CD4-positive, alpha-beta T cell (primary cell): Measurements from ENCODE around the gene THSD7A. TPM values are rescaled to one million over a fixed set of nuclear protein-coding genes. Genes with fewer than 3 reads are reported as not detected.

Source experiments
- ATAC-seq: fragments of 200-7000 bp; cut with Tn5 transposase; one replicate; pipeline ENCODE4 v1.10.0; 2022; ENCODE audit warnings: mild to moderate bottlenecking; ENCODE audit not compliant: poor library complexity
- CTCF ChIA-PET: fragments of 350-600 bp; sonication (Branson Sonifier 250); formaldehyde crosslinking; loops from one replicate; lab custom pipeline; 2021; ENCODE audit warnings: antibody characterized with exemption, inconsistent platforms; lab: Charles Lee
- POLR2A ChIA-PET: fragments of 350-600 bp; sonication (Branson Sonifier 250); formaldehyde crosslinking; loops from one replicate; lab custom pipeline; 2021; ENCODE audit warnings: antibody characterized with exemption, inconsistent platforms; lab: Charles Lee
- DNase-seq, 14 experiments: peaks; one replicate each; pipeline ENCODE4 v3.0.0-alpha.2; 2013 to 2020; ENCODE audit warnings: mixed read lengths in 2 of 14
- H3K27ac ChIP-seq, 2 donors: one replicate each; pipeline versions ENCODE4 v1.5.1 to v1.7.0; 2013; ENCODE audit warnings: low read length in 2 of 2, low read depth in 1 of 2, mild to moderate bottlenecking in 1 of 2
- H3K27me3 ChIP-seq, 2 experiments: 1 replicate in 1 of 2; 2 replicates in 1 of 2; pipeline versions ENCODE4 v1.6.1 to v1.7.0; 2013; ENCODE audit warnings: low read length in 2 of 2, control low read depth in 1 of 2, mild to moderate bottlenecking in 1 of 2, moderate library complexity in 1 of 2; ENCODE audit not compliant: insufficient read depth in 2 of 2, control insufficient read depth in 1 of 2
- H3K36me3 ChIP-seq: one replicate; pipeline ENCODE4 v1.6.1; 2013; ENCODE audit warnings: low read length, control low read depth; ENCODE audit not compliant: insufficient read depth
- H3K4me1 ChIP-seq: one replicate; pipeline ENCODE4 v1.6.1; 2013; ENCODE audit warnings: low read length, control low read depth; ENCODE audit not compliant: insufficient read depth
- H3K4me3 ChIP-seq: one replicate; pipeline ENCODE4 v1.5.1; 2013; ENCODE audit warnings: mild to moderate bottlenecking, low read length, moderate library complexity
- H3K9me3 ChIP-seq, 2 experiments: 1 replicate in 1 of 2; 2 replicates in 1 of 2; pipeline versions ENCODE4 v1.6.1 to v1.7.0; 2013; ENCODE audit warnings: low read length in 2 of 2, mild to moderate bottlenecking in 2 of 2, control low read depth in 1 of 2, moderate library complexity in 1 of 2; ENCODE audit not compliant: control insufficient read depth in 1 of 2, insufficient read depth in 1 of 2
- H3K27ac Mint-ChIP-seq: one replicate; pipeline ENCODE4 v1.8.0; 2020; ENCODE audit warnings: mixed read lengths
- H3K27me3 Mint-ChIP-seq: one replicate; pipeline ENCODE4 v1.8.0; 2021; ENCODE audit warnings: mixed read lengths
- H3K36me3 Mint-ChIP-seq: one replicate; pipeline ENCODE4 v1.8.0; 2021; ENCODE audit warnings: low read depth, mixed read lengths
- H3K4me1 Mint-ChIP-seq: one replicate; pipeline ENCODE4 v1.8.0; 2021; ENCODE audit warnings: low read depth, mixed read lengths
- H3K4me3 Mint-ChIP-seq: one replicate; pipeline ENCODE4 v1.8.0; 2020; ENCODE audit warnings: mild to moderate bottlenecking, mixed read lengths
- H3K9me3 Mint-ChIP-seq: one replicate; pipeline ENCODE4 v1.8.0; 2020; ENCODE audit warnings: mixed read lengths
- intact Hi-C, 2 experiments: fragments of 100-400 bp; cut with DNase I in 1 of 2; cut with micrococcal nuclease in 1 of 2; formaldehyde crosslinking; loops; one replicate each; pipeline versions ENCODE4 v1.15.1 to v1.9.0; 2023 to 2025; cut with DNase I, micrococcal nuclease
- total RNA-seq, 174 experiments: library from RNA in 2 of 174; stranded (reverse) in 2 of 174; gene quantifications; one replicate each; pipeline ENCODE4 v1.2.3 and lab custom pipeline; 2021 to 2026
- TF ChIP-seq, protein P1 (sequence below): fragments of 200-600 bp; IDR thresholded peaks from one replicate; pipeline ENCODE4 v1.8.0; 2022; ENCODE audit warnings: antibody characterized with exemption, mild to moderate bottlenecking

The THSD7A gene
- total RNA-seq, 2 experiments from 2014 or later: not detected

DNA sequence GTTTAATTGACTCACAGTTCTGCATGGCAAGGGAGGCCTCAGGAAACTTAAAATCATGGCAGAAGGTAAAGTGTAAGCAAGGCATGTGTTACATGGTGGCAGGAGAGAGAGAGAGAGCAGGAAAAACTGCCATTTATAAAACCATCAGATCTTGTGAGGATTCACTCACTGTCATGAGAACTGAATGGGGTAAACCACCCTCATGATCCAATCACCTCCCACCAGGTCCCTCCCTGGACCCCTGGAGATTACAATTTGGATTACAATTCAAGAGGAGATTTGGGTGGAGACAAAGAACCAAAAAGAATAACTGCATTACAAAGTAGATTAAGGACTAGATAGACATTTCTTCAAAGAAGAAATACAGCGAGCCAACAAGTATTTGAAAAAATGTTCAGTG, 324.1 kb downstream of the THSD7A start:
- TF ChIP-seq, protein P1, sequence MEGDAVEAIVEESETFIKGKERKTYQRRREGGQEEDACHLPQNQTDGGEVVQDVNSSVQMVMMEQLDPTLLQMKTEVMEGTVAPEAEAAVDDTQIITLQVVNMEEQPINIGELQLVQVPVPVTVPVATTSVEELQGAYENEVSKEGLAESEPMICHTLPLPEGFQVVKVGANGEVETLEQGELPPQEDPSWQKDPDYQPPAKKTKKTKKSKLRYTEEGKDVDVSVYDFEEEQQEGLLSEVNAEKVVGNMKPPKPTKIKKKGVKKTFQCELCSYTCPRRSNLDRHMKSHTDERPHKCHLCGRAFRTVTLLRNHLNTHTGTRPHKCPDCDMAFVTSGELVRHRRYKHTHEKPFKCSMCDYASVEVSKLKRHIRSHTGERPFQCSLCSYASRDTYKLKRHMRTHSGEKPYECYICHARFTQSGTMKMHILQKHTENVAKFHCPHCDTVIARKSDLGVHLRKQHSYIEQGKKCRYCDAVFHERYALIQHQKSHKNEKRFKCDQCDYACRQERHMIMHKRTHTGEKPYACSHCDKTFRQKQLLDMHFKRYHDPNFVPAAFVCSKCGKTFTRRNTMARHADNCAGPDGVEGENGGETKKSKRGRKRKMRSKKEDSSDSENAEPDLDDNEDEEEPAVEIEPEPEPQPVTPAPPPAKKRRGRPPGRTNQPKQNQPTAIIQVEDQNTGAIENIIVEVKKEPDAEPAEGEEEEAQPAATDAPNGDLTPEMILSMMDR: no peak
- H3K9me3 Mint-ChIP-seq: peaks cover 4% of the 10 kb centered on the region
- no peak for ATAC-seq
- no peaks in the 10 kb centered on the region for H3K36me3 Mint-ChIP-seq
- POLR2A ChIA-PET: no interaction called here
- H3K27me3 Mint-ChIP-seq: no peaks in the 10 kb centered on the region
- Histone ChIP-seq H3K4me3 (no peak overlapping the region), H3K9me3 (peaks cover 0 to 4% of the 10 kb centered on the region in 2 experiments), H3K36me3 (no peaks in the 10 kb centered on the region), H3K27me3 (no peaks in the 10 kb centered on the region), H3K4me1 (no peaks in the 10 kb centered on the region), H3K27ac (no peak overlapping the region)
- no peak for DNase-seq
- intact Hi-C loops: no loop called here
- no peak overlapping the region for H3K4me3 Mint-ChIP-seq
- H3K4me1 Mint-ChIP-seq: no peaks in the 10 kb centered on the region
- CTCF ChIA-PET: no interaction called here
- H3K27ac Mint-ChIP-seq: no peak overlapping the region

DNA sequence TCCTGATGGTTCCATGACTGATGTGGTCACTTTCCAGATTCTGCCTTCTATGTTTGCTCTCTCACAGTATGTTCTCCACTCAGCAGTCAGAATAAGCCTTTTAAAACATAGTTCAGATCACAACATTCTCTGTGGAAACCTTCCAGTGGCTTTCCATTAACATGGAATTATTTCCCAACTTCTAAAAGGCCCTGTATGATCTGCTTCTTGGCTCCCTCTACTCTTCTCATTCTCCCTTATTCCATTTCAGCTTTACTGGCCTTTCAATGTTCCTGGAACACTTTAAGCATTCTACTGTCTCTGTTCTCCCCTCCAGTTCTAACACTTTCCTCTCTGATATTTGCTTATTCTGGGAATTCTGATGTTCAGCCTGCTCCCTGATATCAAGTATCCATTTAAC, 325.6 kb downstream of the THSD7A start:
- no peak overlapping the region for H3K27ac Mint-ChIP-seq
- no peak overlapping the region for H3K4me3 ChIP-seq
- H3K4me3 Mint-ChIP-seq: no peak overlapping the region
- no peaks in the 10 kb centered on the region for H3K27me3 ChIP-seq
- H3K27me3 Mint-ChIP-seq: no peaks in the 10 kb centered on the region
- H3K27ac ChIP-seq: no peak overlapping the region
- no peak for DNase-seq
- H3K9me3 Mint-ChIP-seq: peaks cover 4% of the 10 kb centered on the region
- no peaks in the 10 kb centered on the region for H3K36me3 ChIP-seq
- ChIA-PET CTCF (no interaction called here), POLR2A (no interaction called here)
- no peaks in the 10 kb centered on the region for H3K36me3 Mint-ChIP-seq
- peaks cover 0 to 4% of the 10 kb centered on the region in 2 experiments for H3K9me3 ChIP-seq
- TF ChIP-seq, protein P1: no peak
- H3K4me1 Mint-ChIP-seq: no peaks in the 10 kb centered on the region
- H3K4me1 ChIP-seq: no peaks in the 10 kb centered on the region
- no peak for ATAC-seq
- intact Hi-C loops: no loop called here

DNA sequence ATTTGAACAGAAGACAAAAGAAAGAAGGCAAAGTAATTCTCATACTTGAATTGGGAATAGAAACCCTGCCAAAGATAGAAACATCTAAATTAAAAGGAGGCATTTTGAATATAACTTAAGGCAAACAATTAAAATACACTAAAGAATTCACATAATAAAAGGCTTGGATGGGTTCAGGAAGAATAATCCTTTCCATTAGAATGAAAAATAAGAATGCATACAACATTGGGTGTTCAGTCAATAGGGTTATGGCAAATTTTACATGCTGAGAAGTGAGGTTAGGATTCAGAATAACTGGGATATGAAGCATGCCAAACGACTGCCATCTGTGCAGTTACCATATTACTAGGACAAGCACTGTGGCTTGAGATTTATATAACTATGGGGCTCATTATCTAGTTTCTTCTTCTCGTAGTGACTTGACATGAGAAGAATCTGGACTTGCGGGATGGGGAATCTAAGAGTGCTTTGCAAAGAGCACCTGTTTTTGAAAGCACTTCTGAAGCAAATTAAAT, 326.5 kb downstream of the THSD7A start:
- Mint-ChIP-seq H3K27ac (no peak overlapping the region), H3K4me3 (no peak overlapping the region), H3K9me3 (peaks cover 8% of the 10 kb centered on the region), H3K4me1 (no peaks in the 10 kb centered on the region), H3K36me3 (no peaks in the 10 kb centered on the region), H3K27me3 (no peaks in the 10 kb centered on the region)
- ChIA-PET CTCF (no interaction called here), POLR2A (no interaction called here)
- H3K4me3 ChIP-seq: no peak overlapping the region
- peaks cover 0 to 4% of the 10 kb centered on the region in 2 experiments for H3K9me3 ChIP-seq
- TF ChIP-seq, protein P1: no peak
- H3K27me3 ChIP-seq: no peaks in the 10 kb centered on the region
- no peaks in the 10 kb centered on the region for H3K36me3 ChIP-seq
- intact Hi-C loops: no loop called here
- DNase-seq: no peak
- H3K4me1 ChIP-seq: no peaks in the 10 kb centered on the region
- no peak overlapping the region for H3K27ac ChIP-seq
- ATAC-seq: no peak
